Activated naive CD4-positive, alpha-beta T cell treated with anti-CD3 and anti-CD28 coated beads, Interleukin-2, amount 10 ng/mL, durations not matched to agents 7 days and 5 days (primary cell): Measurements from ENCODE around the gene SLC25A14.
A peak's percentile ranks its signal among the peaks of the same experiment; 100 is the strongest.
"Not testable (repeated sequence)": the region's sequence is repeated elsewhere in the genome, so short reads cannot be mapped to it uniquely, and the experiment has no call there.

Experiments
- CTCF ChIA-PET: fragments of 350-600 bp; sonication (Branson Sonifier 250); formaldehyde crosslinking; loops from one replicate; lab custom pipeline; 2021; ENCODE audit warnings: antibody characterized with exemption; lab: Charles Lee
- DNase-seq: peaks from one replicate; pipeline ENCODE4 v3.0.0-alpha.2; 2020
- H3K27ac Mint-ChIP-seq: one replicate; pipeline ENCODE4 v1.8.0; 2021; ENCODE audit warnings: mild to moderate bottlenecking, moderate library complexity, mixed read lengths
- H3K27me3 Mint-ChIP-seq: one replicate; pipeline ENCODE4 v1.8.0; 2021; ENCODE audit warnings: mild to moderate bottlenecking, mixed read lengths
- H3K36me3 Mint-ChIP-seq: one replicate; pipeline ENCODE4 v1.8.0; 2021; ENCODE audit warnings: mixed read lengths
- H3K4me1 Mint-ChIP-seq: one replicate; pipeline ENCODE4 v1.8.0; 2021; ENCODE audit warnings: mixed read lengths
- H3K4me3 Mint-ChIP-seq: one replicate; pipeline ENCODE4 v1.8.0; 2021; ENCODE audit warnings: mild to moderate bottlenecking, moderate library complexity, mixed read lengths
- H3K9me3 Mint-ChIP-seq: one replicate; pipeline ENCODE4 v1.8.0; 2021; ENCODE audit warnings: mixed read lengths

Gene SLC25A14

GRCh38 chrX:130339408-130340222 lies at the start of gene SLC25A14:
SLC25A14 (plus strand) TSS chrX:130339919; CDS start chrX:130340279, 360 bp downstream.
- Mint-ChIP-seq H3K4me3 (peak within 1 kb of the TSS; percentile 89), H3K4me1 (peaks cover 21% of the 10 kb centered on the region), H3K36me3 (no peaks in the 10 kb centered on the region), H3K27ac (peak within 1 kb of the TSS; percentile 92), H3K27me3 (no peaks in the 10 kb centered on the region), H3K9me3 (no peaks in the 10 kb centered on the region)
- CTCF ChIA-PET, result interaction anchor here (1.2 kb wide), 1 partner anchor 9 kb away, joined by 3 read pairs; no protein-coding TSS in a partner anchor
- peak; percentile 83 for DNase-seq

GRCh38 chrX:130295519-130296296 lies 44.0 kb upstream of the SLC25A14 start:
- Mint-ChIP-seq H3K27me3 (peaks cover 13% of the 10 kb centered on the region), H3K36me3 (no peaks in the 10 kb centered on the region), H3K4me3 (no peak overlapping the region), H3K4me1 (no peaks in the 10 kb centered on the region), H3K9me3 (no peaks in the 10 kb centered on the region), H3K27ac (no peak overlapping the region)
- CTCF ChIA-PET, result no interaction called here
- DNase-seq, result no peak

- Mint-ChIP-seq H3K9me3 (no peaks in the 10 kb centered on the region), H3K27ac (no peak overlapping the region), H3K4me1 (no peaks in the 10 kb centered on the region), H3K27me3 (peaks cover 13% of the 10 kb centered on the region), H3K36me3 (no peaks in the 10 kb centered on the region), H3K4me3 (no peak overlapping the region)
- no peak for DNase-seq
- CTCF ChIA-PET, result no interaction called here
Measured at GRCh38 chrX:130296297-130296678, 43.4 kb upstream of the SLC25A14 start.

GRCh38 chrX:130296743-130297142 lies 43.0 kb upstream of the SLC25A14 start:
- no peaks in the 10 kb centered on the region for H3K9me3 Mint-ChIP-seq
- H3K27ac Mint-ChIP-seq, result no peak overlapping the region
- DNase-seq, result no peak
- H3K4me3 Mint-ChIP-seq, result no peak overlapping the region
- H3K4me1 Mint-ChIP-seq, result no peaks in the 10 kb centered on the region
- no peaks in the 10 kb centered on the region for H3K36me3 Mint-ChIP-seq
- H3K27me3 Mint-ChIP-seq, result peaks cover 13% of the 10 kb centered on the region
- CTCF ChIA-PET, result no interaction called here

GRCh38 chrX:130299279-130300009 lies 40.3 kb upstream of the SLC25A14 start:
- no peaks in the 10 kb centered on the region for H3K9me3 Mint-ChIP-seq
- no peaks in the 10 kb centered on the region for H3K4me1 Mint-ChIP-seq
- H3K27ac Mint-ChIP-seq, result no peak overlapping the region
- CTCF ChIA-PET, result no interaction called here
- peaks cover 5% of the 10 kb centered on the region for H3K27me3 Mint-ChIP-seq
- no peaks in the 10 kb centered on the region for H3K36me3 Mint-ChIP-seq
- H3K4me3 Mint-ChIP-seq, result no peak overlapping the region
- DNase-seq, result no peak

GRCh38 chrX:130300010-130300282 lies 39.8 kb upstream of the SLC25A14 start:
- CTCF ChIA-PET, result no interaction called here
- no peaks in the 10 kb centered on the region for H3K4me1 Mint-ChIP-seq
- no peaks in the 10 kb centered on the region for H3K36me3 Mint-ChIP-seq
- H3K27ac Mint-ChIP-seq, result no peak overlapping the region
- H3K27me3 Mint-ChIP-seq, result peaks cover 3% of the 10 kb centered on the region
- no peaks in the 10 kb centered on the region for H3K9me3 Mint-ChIP-seq
- no peak overlapping the region for H3K4me3 Mint-ChIP-seq
- DNase-seq, result no peak

GRCh38 chrX:130301405-130301804 lies 38.3 kb upstream of the SLC25A14 start:
- Mint-ChIP-seq H3K27ac (no peak overlapping the region), H3K4me3 (no peak overlapping the region), H3K4me1 (no peaks in the 10 kb centered on the region), H3K9me3 (no peaks in the 10 kb centered on the region), H3K27me3 (no peaks in the 10 kb centered on the region), H3K36me3 (no peaks in the 10 kb centered on the region)
- no peak for DNase-seq
- CTCF ChIA-PET, result no interaction called here

GRCh38 chrX:130301977-130302376 lies 37.7 kb upstream of the SLC25A14 start:
- H3K4me1 Mint-ChIP-seq, result no peaks in the 10 kb centered on the region
- no peaks in the 10 kb centered on the region for H3K36me3 Mint-ChIP-seq
- no peak overlapping the region for H3K27ac Mint-ChIP-seq
- DNase-seq, result no peak
- no peaks in the 10 kb centered on the region for H3K27me3 Mint-ChIP-seq
- no peaks in the 10 kb centered on the region for H3K9me3 Mint-ChIP-seq
- CTCF ChIA-PET, result no interaction called here
- H3K4me3 Mint-ChIP-seq, result no peak overlapping the region

- DNase-seq, result no peak
Measured at GRCh38 chrX:130304587-130305368, 34.9 kb upstream of the SLC25A14 start.

GRCh38 chrX:130319886-130320285 lies 19.8 kb upstream of the SLC25A14 start:
- H3K27ac Mint-ChIP-seq, H3K36me3 Mint-ChIP-seq, DNase-seq, H3K9me3 Mint-ChIP-seq, H3K4me1 Mint-ChIP-seq, CTCF ChIA-PET, H3K4me3 Mint-ChIP-seq: not testable (repeated sequence)
- peaks cover 17% of the 10 kb centered on the region for H3K27me3 Mint-ChIP-seq

More at GRCh38 chrX:130304587-130305368, 34.9 kb upstream of the SLC25A14 start:
- no peak overlapping the region for H3K4me3 Mint-ChIP-seq
- H3K27ac Mint-ChIP-seq, result no peak overlapping the region
- H3K4me1 Mint-ChIP-seq, result no peaks in the 10 kb centered on the region
- H3K27me3 Mint-ChIP-seq, result no peaks in the 10 kb centered on the region
- H3K36me3 Mint-ChIP-seq, result no peaks in the 10 kb centered on the region
- CTCF ChIA-PET, result no interaction called here
- H3K9me3 Mint-ChIP-seq, result no peaks in the 10 kb centered on the region

GRCh38 chrX:130321550-130321949 lies 18.2 kb upstream of the SLC25A14 start:
- Mint-ChIP-seq H3K4me3 (no peak overlapping the region), H3K27me3 (peaks cover 17% of the 10 kb centered on the region), H3K9me3 (peaks cover 3% of the 10 kb centered on the region), H3K27ac (no peak overlapping the region), H3K4me1 (peaks cover 7% of the 10 kb centered on the region), H3K36me3 (no peaks in the 10 kb centered on the region)
- CTCF ChIA-PET, result no interaction called here
- DNase-seq, result no peak

- H3K9me3 Mint-ChIP-seq, result no peaks in the 10 kb centered on the region
- CTCF ChIA-PET, result interaction anchor here (1.0 to 3.0 kb wide), 2 partner anchors 8 to 586 kb away, joined by 3 to 10 read pairs; no protein-coding TSS in a partner anchor
- no peaks in the 10 kb centered on the region for H3K36me3 Mint-ChIP-seq
- no peaks in the 10 kb centered on the region for H3K4me1 Mint-ChIP-seq
- peaks cover 13% of the 10 kb centered on the region for H3K27me3 Mint-ChIP-seq
- H3K27ac Mint-ChIP-seq, result no peak overlapping the region
- DNase-seq, result no peak
- no peak overlapping the region for H3K4me3 Mint-ChIP-seq
Measured at GRCh38 chrX:130330146-130330545, 9.6 kb upstream of the SLC25A14 start.

- no peaks in the 10 kb centered on the region for H3K9me3 Mint-ChIP-seq
- DNase-seq, result peak; percentile 54
- no peak overlapping the region for H3K27ac Mint-ChIP-seq
- no peaks in the 10 kb centered on the region for H3K36me3 Mint-ChIP-seq
- CTCF ChIA-PET, result interaction anchor here (1.0 to 3.0 kb wide), 2 partner anchors 8 to 586 kb away, joined by 3 to 10 read pairs; no protein-coding TSS in a partner anchor
- no peaks in the 10 kb centered on the region for H3K4me1 Mint-ChIP-seq
- H3K27me3 Mint-ChIP-seq, result peaks cover 13% of the 10 kb centered on the region
- H3K4me3 Mint-ChIP-seq, result no peak overlapping the region
Measured at GRCh38 chrX:130330706-130331105, 9.0 kb upstream of the SLC25A14 start.

GRCh38 chrX:130336531-130336930 lies 3.2 kb upstream of the SLC25A14 start:
- DNase-seq, result no peak
- peaks cover 17% of the 10 kb centered on the region for H3K4me1 Mint-ChIP-seq
- no peaks in the 10 kb centered on the region for H3K9me3 Mint-ChIP-seq
- no peaks in the 10 kb centered on the region for H3K36me3 Mint-ChIP-seq
- no peak overlapping the region for H3K27ac Mint-ChIP-seq
- CTCF ChIA-PET, result no interaction called here
- H3K4me3 Mint-ChIP-seq, result no peak overlapping the region
- no peaks in the 10 kb centered on the region for H3K27me3 Mint-ChIP-seq
